Muscle of back (tissue), 11 donors: ENCODE data around the gene RECQL5. TPM values are rescaled to one million over a fixed set of nuclear protein-coding genes. Genes with fewer than 3 reads are reported as not detected.
"Not testable (repeated sequence)": the region's sequence is repeated elsewhere in the genome, so short reads cannot be mapped to it uniquely, and the experiment has no call there.

Experiments
- DNase-seq, 3 donors: peaks; one replicate each; pipeline versions ENCODE4 v3.0.0 to v3.0.0-alpha.2; 2013
- polyA plus RNA-seq, 10 donors: library from polyadenylated mRNA; unstranded; fragments of 120-200 nt; gene quantifications; one replicate each; pipeline ENCODE4 v1.2.1, GENCODE V29; 2013; ENCODE audit not compliant: insufficient read length in 10 of 10

Gene RECQL5
- polyA plus RNA-seq, 10 donors = 9.6 to 20.9 (median 14.1) TPM

- no peak for DNase-seq
These were observed 50.3 kb downstream of the RECQL5 start for GRCh38 chr17:75616521-75617122.

DNA sequence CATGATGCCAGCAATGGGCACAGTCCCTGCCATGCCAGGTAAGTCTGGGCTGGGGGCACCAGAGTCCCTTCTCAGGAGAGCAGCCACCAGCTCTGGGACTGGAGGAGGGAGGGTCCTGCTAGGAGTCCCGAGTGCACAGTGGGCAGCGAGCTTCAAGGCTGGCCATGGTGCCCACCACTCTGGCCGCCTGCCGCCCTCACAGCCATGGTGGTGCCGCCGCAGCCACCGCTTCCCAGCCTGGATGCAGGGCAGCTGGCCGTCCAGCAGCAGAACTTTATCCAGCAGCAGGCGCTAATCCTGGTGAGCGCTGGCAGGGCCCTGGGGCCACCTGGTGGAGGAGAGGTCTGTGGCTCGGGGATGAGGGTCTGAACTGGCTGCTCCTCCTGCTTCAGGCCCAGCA is 51.7 kb downstream of the RECQL5 start:
- DNase-seq = no peak

DNA sequence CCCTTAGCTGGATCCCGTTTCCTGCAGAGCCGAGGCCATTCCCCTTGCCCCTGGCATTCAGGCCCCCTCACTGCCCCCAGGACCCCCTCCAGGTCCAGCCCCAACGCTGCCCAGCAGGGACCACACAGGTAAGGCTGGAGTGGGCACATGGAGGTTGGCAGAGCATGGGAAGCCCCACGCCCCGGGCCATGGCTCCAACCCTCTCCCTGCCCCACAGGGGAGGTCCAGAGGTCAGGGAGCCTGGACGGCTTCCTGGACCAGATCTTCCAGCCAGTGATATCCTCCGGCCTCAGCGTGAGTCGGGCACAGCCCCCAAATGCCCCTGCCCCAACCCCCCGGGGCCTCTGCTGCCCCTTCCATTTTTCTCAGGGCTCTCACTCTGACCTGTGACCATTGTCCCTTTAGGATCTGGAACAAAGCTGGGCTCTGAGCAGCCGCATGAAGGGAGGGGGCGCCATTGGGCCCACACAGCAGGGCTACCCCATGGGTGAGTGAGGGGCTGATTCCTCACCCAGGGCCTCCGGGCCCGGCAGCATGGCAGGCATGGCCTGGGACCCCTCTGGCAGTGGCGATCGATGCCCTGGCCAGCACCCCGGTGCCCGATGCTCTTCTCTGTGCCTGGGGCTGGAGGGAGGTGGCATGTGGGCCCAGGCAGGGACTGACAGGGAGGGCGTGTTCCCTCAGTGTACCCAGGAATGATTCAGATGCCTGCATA is 52.2 kb downstream of the RECQL5 start:
- no peak for DNase-seq

GRCh38 chr17:75614006-75614405 is 52.9 kb downstream of the RECQL5 start:
- DNase-seq = no peak

DNA sequence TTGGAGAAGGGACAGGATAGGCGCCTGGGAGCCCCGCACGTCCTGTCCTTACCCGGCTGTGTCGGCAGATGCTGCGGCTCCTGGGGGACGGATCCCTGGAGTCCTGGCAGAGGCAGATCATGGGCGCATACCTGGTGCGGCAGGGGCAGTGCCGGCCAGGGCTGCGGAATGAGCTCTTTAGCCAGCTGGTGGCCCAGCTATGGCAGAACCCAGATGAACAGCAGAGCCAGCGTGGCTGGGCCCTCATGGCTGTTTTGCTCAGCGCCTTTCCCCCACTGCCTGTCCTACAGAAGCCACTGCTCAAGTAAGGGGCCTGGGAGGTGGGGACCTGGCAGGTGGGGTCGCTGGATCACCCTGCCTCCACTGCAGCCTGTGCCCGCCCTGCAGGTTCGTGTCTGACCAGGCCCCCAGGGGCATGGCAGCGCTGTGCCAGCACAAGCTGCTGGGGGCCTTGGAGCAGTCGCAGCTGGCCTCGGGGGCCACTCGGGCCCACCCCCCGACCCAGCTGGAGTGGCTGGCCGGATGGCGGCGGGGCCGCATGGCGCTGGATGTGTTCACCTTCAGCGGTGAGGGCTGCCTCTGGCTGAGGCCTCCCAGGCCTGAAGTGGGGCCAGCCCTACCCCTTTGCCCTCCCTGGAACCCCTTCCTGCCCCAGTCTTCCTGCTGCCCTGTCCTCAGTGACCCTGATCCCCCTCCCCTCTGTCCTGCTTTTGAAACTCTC is 53.9 kb downstream of the RECQL5 start:
- DNase-seq = no peak

DNA sequence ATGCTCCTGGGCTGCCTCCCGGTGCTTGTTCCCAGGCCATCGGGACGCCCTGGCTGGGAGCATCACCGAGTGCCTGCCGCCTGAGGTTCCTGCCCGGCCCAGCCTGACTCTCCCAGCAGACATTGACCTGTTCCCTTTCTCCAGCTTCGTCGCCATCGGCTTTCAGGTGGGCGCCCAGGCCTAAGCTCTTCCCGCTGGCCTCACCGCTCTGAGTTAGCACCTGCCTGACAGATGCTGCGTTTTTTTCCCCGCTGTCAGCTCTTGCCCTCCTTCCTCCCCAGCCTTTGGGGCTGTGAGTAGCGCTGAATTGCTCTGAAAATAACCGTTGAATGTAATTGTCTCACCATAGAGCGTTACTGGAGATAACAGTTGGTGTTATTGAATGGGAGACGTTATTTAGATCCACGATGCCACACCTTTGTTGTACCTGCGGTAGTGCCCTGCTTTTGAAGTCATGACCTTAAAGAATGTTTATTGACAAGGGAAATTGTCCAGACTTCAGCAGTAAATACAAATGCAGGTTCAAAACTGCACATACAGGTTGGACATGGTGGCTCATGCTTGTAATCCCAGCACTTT is 55.0 kb downstream of the RECQL5 start:
- DNase-seq = no peak

DNA sequence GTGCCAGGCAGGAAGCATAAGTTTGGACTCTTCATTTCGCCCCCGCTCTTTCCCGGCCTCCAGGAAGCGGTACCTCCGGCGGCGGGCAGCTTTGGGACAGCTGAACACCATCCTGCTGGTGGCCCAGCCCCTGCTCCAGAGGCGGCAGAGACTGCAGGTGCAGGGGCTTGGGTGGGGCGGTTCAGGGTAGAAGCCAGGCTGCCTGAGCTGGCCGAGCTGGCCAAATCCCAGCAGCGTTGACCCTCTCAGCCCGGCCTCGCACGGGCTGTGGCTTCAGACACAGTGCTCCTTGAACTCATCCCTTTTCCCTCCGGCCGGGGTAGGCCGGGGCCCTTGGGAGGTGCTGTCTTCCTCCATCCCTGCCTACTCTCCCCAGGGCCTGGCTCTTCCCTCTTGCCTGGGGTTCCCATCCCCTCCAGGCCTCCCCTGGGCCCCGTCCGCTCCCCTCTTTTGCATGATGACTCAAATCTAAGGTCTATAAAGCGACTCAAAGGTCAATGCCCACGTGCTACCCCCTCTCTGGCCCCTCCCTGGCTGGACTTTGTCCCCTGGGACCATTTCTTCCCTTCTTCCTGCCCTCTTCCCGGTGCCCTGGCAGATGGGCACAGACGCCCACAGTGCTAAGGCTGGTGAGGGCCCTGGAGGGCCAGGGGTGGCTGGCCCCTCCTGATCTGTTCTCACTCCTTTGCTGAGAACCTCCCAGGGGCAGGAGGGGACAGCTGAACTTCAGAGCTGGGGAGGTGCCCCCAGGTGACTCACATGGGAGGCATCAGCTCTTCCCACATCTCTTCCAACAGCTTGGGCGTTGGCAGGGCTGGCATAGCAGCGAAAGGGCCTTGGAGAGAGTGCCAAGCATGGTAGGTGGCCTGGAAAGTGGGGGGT is 56.6 kb downstream of the RECQL5 start:
- DNase-seq = no peak

- DNase-seq = no peak
These were observed 59.9 kb downstream of the RECQL5 start for GRCh38 chr17:75607086-75607485.

GRCh38 chr17:75605790-75606189 is 61.2 kb downstream of the RECQL5 start:
- no peak for DNase-seq

DNA sequence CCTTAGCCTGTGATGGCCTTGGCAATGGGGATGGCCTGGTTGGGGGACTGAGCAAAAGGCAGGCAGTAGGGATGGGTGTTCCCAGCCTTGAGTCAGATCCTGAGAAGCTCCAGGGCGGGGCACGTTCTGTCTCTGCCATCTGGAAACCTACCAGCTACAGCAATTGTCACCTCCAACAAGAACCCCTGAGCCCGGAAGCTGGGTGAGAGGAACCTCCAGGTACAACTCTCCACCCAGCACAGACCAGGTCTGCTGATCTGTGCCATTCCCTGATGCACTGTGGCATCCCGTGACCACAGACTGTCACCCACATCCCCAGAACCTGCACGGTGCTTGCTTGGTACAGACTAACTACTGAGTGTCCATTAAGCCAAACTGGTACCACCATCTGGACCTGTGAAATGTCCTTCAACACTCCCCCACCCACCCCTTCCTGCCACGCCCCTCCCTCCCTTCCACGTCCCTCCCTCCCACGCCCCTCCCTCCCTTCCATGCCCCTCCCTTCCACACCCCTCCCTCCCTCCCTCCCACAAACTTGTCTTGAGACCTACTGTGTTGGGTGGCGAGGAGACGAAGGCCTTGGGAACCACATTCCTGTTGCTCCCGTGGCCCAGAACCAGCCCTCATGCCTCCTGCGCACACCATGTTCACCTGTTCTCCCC is 62.8 kb downstream of the RECQL5 start:
- DNase-seq = no peak

DNA sequence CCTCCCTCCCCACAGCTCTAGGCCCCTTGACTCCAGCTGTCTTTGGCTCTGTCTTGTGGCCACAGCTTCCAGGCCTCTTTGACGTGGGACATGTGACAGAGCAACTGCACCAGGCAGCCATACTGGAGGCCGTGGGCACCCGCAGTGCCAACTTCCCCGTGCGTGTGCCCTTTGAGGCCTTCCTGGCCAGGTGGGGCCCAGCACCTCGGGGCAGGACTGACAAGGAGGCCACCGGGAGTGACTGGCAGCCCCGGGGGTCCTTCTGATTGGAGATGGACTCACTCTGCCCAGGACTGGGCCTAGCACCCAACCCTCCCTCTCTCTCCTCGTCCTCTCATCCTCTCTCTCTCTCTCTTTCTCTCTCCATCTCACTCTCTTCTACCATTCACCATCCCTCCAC is 63.8 kb downstream of the RECQL5 start:
- no peak for DNase-seq

DNA sequence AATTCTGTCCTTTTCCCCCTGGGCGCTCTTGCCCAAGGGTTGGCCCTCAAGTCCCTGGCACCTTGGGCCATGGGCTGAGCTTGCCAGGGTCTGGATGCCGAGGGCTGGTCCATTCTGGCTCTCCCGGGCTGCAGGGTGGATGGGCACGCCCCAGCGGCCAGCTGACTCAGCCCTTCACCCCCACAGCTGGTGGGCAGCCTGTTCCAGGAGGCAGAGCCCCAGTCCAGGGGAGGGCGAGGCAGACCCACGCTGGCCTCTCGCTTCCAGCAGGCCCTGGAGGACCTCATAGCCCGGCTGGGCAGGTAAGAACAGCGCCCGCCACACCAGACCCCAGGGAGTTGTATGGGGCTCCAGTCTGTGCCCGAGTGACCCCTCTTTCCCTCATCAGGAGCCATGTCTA is 64.3 kb downstream of the RECQL5 start:
- no peak for DNase-seq

DNA sequence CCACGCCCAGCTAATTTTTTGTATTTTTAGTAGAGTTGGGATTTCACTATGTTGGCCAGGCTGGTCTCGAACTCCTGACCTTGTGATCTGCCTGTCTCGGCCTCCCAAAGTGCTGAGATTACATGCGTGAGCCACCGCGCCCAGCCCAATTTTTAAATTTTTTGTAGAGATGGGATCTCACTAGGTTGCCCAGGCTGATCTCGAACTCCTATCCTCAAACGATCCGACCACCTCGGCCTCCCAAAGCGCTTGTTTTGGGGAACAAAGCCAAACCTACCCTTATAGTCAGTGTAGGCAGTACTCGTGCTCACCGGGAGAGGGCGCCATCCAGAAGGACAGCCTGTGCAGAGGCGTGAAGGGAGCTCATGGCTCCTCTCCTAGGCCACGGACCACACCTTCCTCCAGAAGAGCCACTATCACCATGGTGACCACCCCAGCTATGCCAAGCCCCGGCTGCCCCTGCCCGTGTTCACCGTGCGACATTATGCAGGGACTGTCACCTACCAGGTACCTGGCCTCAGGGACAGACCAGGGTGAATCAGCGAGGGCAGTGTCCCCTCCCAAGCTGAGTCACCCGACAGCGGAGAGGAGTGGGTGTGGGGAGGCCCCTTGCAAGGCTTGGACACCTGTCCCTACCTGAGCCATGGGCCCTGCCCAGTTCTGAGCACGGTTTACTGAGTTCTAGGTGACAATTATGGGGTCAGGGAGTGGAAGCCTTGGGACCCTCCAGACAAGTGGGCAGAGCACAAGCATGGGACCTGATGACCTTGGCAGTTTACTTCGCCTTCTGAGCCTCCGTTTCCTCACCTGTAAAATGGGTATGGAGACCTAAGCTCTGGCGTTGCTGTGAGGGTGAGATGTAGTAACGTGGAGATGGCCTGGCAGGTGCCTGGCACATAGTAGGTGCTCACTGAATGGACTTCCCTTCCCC is 65.6 kb downstream of the RECQL5 start:
- DNase-seq = no peak

GRCh38 chr17:75596320-75597087 is 70.5 kb downstream of the RECQL5 start:
- no peak for DNase-seq

DNA sequence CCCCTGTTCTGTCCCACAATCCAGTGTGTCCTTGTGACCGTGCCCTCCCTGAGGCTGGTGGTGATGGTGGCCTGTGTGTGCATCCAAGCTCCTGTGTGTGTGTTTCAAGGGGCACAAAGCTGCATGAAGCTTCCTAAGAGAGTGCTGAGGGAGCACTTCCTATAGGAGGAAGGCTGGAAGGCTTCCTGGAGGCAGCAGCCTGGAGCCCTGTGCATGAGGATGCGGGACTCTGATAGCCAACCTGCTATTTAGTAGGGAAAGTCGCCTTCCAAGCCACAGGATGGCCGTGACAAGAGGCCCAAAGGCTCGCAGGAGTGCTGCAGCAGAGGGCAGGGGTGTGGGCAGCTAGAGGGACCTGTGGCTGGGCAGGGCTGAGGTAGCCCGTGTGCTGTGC is 71.0 kb downstream of the RECQL5 start:
- DNase-seq = no peak

GRCh38 chr17:75595284-75595919 is 71.6 kb downstream of the RECQL5 start:
- DNase-seq = no peak

DNA sequence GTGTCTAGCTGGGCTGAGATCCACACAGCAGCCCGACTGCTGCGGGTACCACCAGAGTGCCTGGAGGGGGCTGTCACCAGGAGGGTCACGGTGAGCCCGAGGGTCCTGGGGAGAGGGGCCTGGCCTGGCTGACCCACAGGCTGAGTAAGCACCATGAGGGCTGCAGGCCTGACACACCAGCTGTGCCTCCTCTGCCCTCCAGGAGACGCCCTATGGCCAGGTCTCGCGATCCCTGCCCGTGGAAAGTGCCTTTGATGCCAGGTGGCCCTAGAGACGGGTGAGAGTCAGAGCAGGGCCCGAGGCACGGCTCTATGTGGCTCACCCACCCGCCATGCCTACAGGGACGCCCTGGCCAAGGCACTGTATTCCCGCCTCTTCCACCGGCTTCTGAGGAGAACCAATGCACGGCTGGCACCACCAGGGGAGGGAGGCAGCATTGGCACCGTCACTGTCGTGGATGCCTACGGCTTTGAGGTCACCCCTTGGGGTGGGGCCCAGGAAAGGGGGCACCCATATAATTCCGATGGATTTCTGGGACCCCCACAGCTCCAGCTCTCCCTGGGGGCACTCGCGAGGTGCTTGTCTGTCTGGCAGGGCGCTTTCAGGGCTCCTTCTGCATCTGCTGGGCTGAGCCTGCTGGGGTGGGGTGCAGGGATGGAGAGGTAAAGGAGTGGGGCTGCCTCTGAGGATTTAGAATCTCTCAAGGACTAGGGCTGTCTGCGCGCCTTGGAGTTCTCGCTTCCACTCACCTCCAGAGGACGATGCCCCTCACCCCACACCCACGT is 72.3 kb downstream of the RECQL5 start:
- DNase-seq = no peak

DNA sequence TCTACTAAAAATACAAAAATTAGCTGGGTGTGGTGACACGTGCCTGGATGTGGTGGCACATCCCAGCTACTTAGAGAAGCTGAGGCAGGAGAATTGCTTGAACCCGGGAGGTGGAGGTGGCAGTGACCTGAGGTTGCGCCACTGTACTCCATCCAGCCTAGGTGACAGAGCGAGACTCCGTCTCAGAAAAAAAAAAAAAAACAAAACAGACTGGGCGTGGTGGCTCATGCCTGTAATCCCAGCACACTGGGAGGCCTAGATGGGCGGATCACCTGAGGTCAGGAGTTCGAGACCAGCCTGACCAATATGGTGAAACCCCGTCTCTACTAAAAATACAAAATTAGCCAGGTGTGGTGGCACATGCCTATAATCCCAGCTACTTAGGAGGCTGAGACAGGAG is 73.5 kb downstream of the RECQL5 start:
- DNase-seq = not testable (repeated sequence)
